Measurements from ENCODE around the gene AKT3. TPM values are rescaled to one million over a fixed set of nuclear protein-coding genes. Genes with fewer than 3 reads are reported as not detected.

The AKT3 gene
- total and polyA plus RNA-seq, 2 of the 8 experiments (the other 6 are each of a cell fraction or from before 2014, with no cell fraction given) = 6.0 to 36.4 TPM

GRCh38 chr1:243763806-243764205 lies 86.2 kb downstream of the AKT3 start (continued):
- TF ChIP-seq, protein P1, sequence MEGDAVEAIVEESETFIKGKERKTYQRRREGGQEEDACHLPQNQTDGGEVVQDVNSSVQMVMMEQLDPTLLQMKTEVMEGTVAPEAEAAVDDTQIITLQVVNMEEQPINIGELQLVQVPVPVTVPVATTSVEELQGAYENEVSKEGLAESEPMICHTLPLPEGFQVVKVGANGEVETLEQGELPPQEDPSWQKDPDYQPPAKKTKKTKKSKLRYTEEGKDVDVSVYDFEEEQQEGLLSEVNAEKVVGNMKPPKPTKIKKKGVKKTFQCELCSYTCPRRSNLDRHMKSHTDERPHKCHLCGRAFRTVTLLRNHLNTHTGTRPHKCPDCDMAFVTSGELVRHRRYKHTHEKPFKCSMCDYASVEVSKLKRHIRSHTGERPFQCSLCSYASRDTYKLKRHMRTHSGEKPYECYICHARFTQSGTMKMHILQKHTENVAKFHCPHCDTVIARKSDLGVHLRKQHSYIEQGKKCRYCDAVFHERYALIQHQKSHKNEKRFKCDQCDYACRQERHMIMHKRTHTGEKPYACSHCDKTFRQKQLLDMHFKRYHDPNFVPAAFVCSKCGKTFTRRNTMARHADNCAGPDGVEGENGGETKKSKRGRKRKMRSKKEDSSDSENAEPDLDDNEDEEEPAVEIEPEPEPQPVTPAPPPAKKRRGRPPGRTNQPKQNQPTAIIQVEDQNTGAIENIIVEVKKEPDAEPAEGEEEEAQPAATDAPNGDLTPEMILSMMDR (IDR thresholded peaks at IDR 0.05; ENCODE audit: control extremely low read depth in 1 of 3, insufficient read depth in 1 of 3, low read depth in 1 of 3, low read length in 3 of 3) = no peak
- TF ChIP-seq HDAC2 (IDR thresholded peaks at IDR 0.05; ENCODE audit: borderline replicate concordance in 1 of 2, low read depth in 2 of 2, low read length in 2 of 2) = no peak
- TF ChIP-seq YY1 (IDR thresholded peaks at IDR 0.05; ENCODE audit: low read depth, low read length) = no peak
- TF ChIP-seq RNF2 (IDR thresholded peaks at IDR 0.05; ENCODE audit: borderline replicate concordance, low read depth, low read length, missing control alignments, poor library complexity, severe bottlenecking) = no peak
- no peak for TF ChIP-seq BCL11A (IDR thresholded peaks at IDR 0.05; ENCODE audit: low read depth in 2 of 2, low read length in 2 of 2)
- no peak for TF ChIP-seq E2F6 (IDR thresholded peaks at IDR 0.05)
- TF ChIP-seq EGR1 (IDR thresholded peaks at IDR 0.05; ENCODE audit: borderline replicate concordance, low read depth, low read length) = no peak
- TF ChIP-seq POU5F1 (IDR thresholded peaks at IDR 0.05; ENCODE audit: low read depth, low read length) = no peak

Measured in H1 (cell line).